H1 (cell line): Measurements from ENCODE around the gene HS3ST6. TPM values are rescaled to one million over a fixed set of nuclear protein-coding genes. Genes with fewer than 3 reads are reported as not detected.

ENCODE experiments used
- ASH2L ChIP-seq: fragments of 200-600, 300-600 bp; sonication (generic); IDR thresholded peaks from one replicate; pipeline ENCODE4 v1.7.1; 2017; ENCODE audit warnings: low read length
- BRCA1 ChIP-seq: IDR thresholded peaks from 2 replicates; pipeline ENCODE4 v1.6.1; 2012; ENCODE audit warnings: low read depth, low read length, improper control_type of control experiment
- CBX8 ChIP-seq: fragments of 300-800, 300-1000 bp; sonication (generic); IDR thresholded peaks from 2 replicates; pipeline ENCODE4 v1.7.1; 2016; ENCODE audit warnings: low read depth, low read length, borderline replicate concordance
- CEBPB ChIP-seq: IDR thresholded peaks from 2 replicates; pipeline ENCODE4 v1.6.1; 2012; ENCODE audit warnings: low read depth, low read length
- CREB1 ChIP-seq: IDR thresholded peaks from 2 replicates; pipeline ENCODE4 v1.6.1; 2012; ENCODE audit warnings: inconsistent platforms
- EZH2 ChIP-seq: fragments of 200-600 bp; sonication (generic); IDR thresholded peaks from 2 replicates; pipeline ENCODE4 v1.7.1; 2012; ENCODE audit warnings: low read depth, mild to moderate bottlenecking, moderate library complexity, low read length, inconsistent platforms; ENCODE audit not compliant: severe bottlenecking
- FOSL1 ChIP-seq: IDR thresholded peaks from 2 replicates; pipeline ENCODE4 v1.6.1; 2011; ENCODE audit warnings: mild to moderate bottlenecking, low read depth, low read length, moderate library complexity; ENCODE audit not compliant: insufficient read depth
- HDAC2 ChIP-seq, 2 experiments: fragments of 300-600 bp in 1 of 2; sonication (generic) in 1 of 2; IDR thresholded peaks; 2 replicates each; pipeline ENCODE4 v1.6.1; 2011 to 2012; ENCODE audit warnings: low read depth in 2 of 2, low read length in 2 of 2, mild to moderate bottlenecking in 2 of 2, moderate library complexity in 2 of 2, borderline replicate concordance in 1 of 2, inconsistent platforms in 1 of 2
- JUND ChIP-seq: IDR thresholded peaks from 2 replicates; pipeline ENCODE4 v1.6.1; 2011; ENCODE audit warnings: mild to moderate bottlenecking, improper control_type of control experiment, low read length
- KDM4A ChIP-seq: IDR thresholded peaks from one replicate; pipeline ENCODE4 v1.7.1; 2012; ENCODE audit warnings: low read depth, mild to moderate bottlenecking, moderate library complexity, low read length, inconsistent platforms; ENCODE audit not compliant: severe bottlenecking
- MAFK ChIP-seq: IDR thresholded peaks from 2 replicates; pipeline ENCODE4 v1.6.1; 2012; ENCODE audit warnings: low read depth, mild to moderate bottlenecking, improper control_type of control experiment, low read length
- POU5F1 ChIP-seq: IDR thresholded peaks from 2 replicates; pipeline ENCODE4 v1.6.1; 2011; ENCODE audit warnings: low read depth, mild to moderate bottlenecking, low read length, moderate library complexity
- RBBP5 ChIP-seq: IDR thresholded peaks from 2 replicates; pipeline ENCODE4 v1.7.1; 2012; ENCODE audit warnings: low read depth, mild to moderate bottlenecking, inconsistent platforms, low read length, moderate library complexity, borderline replicate concordance
- SIN3A ChIP-seq, 2 experiments: IDR thresholded peaks in 1 of 2; conservative IDR thresholded peaks in 1 of 2; 2 replicates each; pipeline ENCODE4 v1.6.1; 2011 to 2012; ENCODE audit warnings: low read length in 2 of 2, improper control_type of control experiment in 1 of 2, low read depth in 1 of 2, mild to moderate bottlenecking in 1 of 2
- TAF1 ChIP-seq: IDR thresholded peaks from 2 replicates; pipeline ENCODE4 v1.6.1; 2011; ENCODE audit warnings: mild to moderate bottlenecking, low read depth, low read length
- TAF7 ChIP-seq: optimal IDR thresholded peaks from 2 replicates; pipeline ENCODE3; 2011; ENCODE audit warnings: low read depth, mild to moderate bottlenecking, inconsistent platforms, low read length, moderate library complexity, borderline replicate concordance
- TBP ChIP-seq: IDR thresholded peaks from 2 replicates; pipeline ENCODE4 v1.6.1; 2011; ENCODE audit warnings: low read depth, low read length, improper control_type of control experiment
- TCF12 ChIP-seq: IDR thresholded peaks from 2 replicates; pipeline ENCODE4 v1.6.1; 2011; ENCODE audit warnings: low read depth, mild to moderate bottlenecking, low read length
- polyA plus RNA-seq, 7 experiments: library from polyadenylated mRNA; depleted of rRNA in 3 of 7; stranded (reverse) in 5 of 7; unstranded in 2 of 7; fragments of >200 nt in 5 of 7; fragments of 200-250 nt in 2 of 7; gene quantifications; 1 replicate in 5 of 7; 2 replicates in 1 of 7; 4 replicates in 1 of 7; pipeline versions ENCODE4 v1.2.1 to v1.2.3, GENCODE V29; 2011 to 2013; ENCODE audit warnings: missing spikeins in 2 of 7, mixed read lengths in 2 of 7
- total RNA-seq: library from RNA; stranded (reverse); fragmentation: NEBNext Ultra II Directional; extraction: Animal tissue kit (Norgen Biotek cat#: 25700); gene quantifications from 2 replicates; pipeline ENCODE4 v1.2.1, GENCODE V29; 2021
- TF ChIP-seq, protein P1 (sequence below), 3 experiments: IDR thresholded peaks; 1 replicate in 2 of 3; 2 replicates in 1 of 3; pipeline versions ENCODE4 v1.5.1 to v1.6.1; 2011; ENCODE audit warnings: low read length in 3 of 3, mild to moderate bottlenecking in 3 of 3, inconsistent platforms in 2 of 3, low read depth in 1 of 3, moderate library complexity in 1 of 3; ENCODE audit not compliant: insufficient read depth in 1 of 3; ENCODE audit errors: control extremely low read depth in 1 of 3
- TF ChIP-seq, protein P2 (sequence below): IDR thresholded peaks from 2 replicates; pipeline ENCODE4 v1.6.1; 2012; ENCODE audit warnings: inconsistent platforms

HS3ST6 gene
- total and polyA plus RNA-seq, 2 of the 8 experiments (the other 6 are each of a cell fraction or from before 2014, with no cell fraction given), result 0.36 to 0.39 TPM

DNA sequence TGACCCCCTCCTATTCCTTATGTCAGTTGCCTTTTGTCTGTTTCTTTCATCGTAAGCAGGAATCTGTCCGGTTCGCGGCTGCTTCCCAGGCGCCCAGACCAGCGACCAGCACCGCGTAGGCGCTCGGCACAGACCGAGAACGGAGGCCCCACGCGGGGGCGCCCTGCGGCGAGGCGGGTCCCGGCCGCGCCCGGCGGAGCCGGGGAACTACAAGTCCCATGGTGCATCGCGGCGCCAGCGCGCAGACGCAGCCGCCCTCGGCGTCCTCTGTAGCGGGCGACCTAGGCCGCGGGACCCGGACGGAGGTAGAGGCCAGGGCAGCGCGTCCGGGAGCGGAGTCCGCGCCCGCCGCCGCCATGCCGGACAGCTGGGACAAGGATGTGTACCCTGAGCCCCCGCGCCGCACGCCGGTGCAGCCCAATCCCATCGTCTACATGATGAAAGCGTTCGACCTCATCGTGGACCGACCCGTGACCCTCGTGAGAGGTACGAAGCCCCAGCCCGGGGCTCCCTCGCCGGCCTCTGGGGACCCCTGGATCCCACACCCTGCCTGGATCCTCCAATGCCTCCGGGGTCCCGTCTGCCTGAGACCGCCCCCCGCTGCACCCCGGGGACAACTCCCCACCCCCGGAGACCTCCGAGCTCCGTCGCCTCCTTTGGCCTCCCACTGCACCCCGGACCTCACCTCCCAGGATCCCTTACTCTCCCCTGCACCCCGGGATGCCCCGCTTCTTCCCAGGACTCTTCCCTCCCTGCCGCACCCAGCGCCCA is 41.2 kb upstream of the HS3ST6 start, which contains the start of gene NDUFB10 (continued):
- TF ChIP-seq, protein P1, sequence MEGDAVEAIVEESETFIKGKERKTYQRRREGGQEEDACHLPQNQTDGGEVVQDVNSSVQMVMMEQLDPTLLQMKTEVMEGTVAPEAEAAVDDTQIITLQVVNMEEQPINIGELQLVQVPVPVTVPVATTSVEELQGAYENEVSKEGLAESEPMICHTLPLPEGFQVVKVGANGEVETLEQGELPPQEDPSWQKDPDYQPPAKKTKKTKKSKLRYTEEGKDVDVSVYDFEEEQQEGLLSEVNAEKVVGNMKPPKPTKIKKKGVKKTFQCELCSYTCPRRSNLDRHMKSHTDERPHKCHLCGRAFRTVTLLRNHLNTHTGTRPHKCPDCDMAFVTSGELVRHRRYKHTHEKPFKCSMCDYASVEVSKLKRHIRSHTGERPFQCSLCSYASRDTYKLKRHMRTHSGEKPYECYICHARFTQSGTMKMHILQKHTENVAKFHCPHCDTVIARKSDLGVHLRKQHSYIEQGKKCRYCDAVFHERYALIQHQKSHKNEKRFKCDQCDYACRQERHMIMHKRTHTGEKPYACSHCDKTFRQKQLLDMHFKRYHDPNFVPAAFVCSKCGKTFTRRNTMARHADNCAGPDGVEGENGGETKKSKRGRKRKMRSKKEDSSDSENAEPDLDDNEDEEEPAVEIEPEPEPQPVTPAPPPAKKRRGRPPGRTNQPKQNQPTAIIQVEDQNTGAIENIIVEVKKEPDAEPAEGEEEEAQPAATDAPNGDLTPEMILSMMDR (IDR thresholded peaks at IDR 0.05; ENCODE audit: control extremely low read depth in 1 of 3, insufficient read depth in 1 of 3, low read depth in 1 of 3, low read length in 3 of 3), result peak in 1 of 3 experiments; percentile 35; a peak in 1 of 4 replicates
- TF ChIP-seq SIN3A (conservative IDR thresholded peaks at IDR 0.05 in 1 of 2, IDR thresholded peaks at IDR 0.05 in 1 of 2; ENCODE audit: low read depth in 1 of 2, low read length in 2 of 2), result peak; percentile 72 to 74; a peak in 2 of 4 replicates
- TF ChIP-seq TBP, result peak; percentile 72; the same call in 1 of the 2 replicates
- no peak; a peak in 1 of 4 replicates for TF ChIP-seq HDAC2 (IDR thresholded peaks at IDR 0.05; ENCODE audit: borderline replicate concordance in 1 of 2, low read depth in 2 of 2, low read length in 2 of 2)
- peak; percentile 60 for TF ChIP-seq TAF7
- peak; percentile 68 for TF ChIP-seq ASH2L
- TF ChIP-seq TAF1, result peak; percentile 86
- no peak for TF ChIP-seq JUND
- no peak for TF ChIP-seq FOSL1
- TF ChIP-seq EZH2, result no peak
- peak; percentile 80 for TF ChIP-seq KDM4A
- peak; percentile 60; the same call in 1 of the 2 replicates for TF ChIP-seq CREB1
- TF ChIP-seq CEBPB, result no peak
- TF ChIP-seq CBX8, result no peak
- TF ChIP-seq POU5F1, result no peak
- 0 out of 2 replicates have a peak, but pooled peaks have one; percentile 37 for TF ChIP-seq RBBP5
- TF ChIP-seq BRCA1, result no peak
- TF ChIP-seq MAFK, result no peak
- TF ChIP-seq, protein P2, sequence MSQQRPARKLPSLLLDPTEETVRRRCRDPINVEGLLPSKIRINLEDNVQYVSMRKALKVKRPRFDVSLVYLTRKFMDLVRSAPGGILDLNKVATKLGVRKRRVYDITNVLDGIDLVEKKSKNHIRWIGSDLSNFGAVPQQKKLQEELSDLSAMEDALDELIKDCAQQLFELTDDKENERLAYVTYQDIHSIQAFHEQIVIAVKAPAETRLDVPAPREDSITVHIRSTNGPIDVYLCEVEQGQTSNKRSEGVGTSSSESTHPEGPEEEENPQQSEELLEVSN, result 0 out of 2 replicates have a peak, but pooled peaks have one; percentile 16
- no peak for TF ChIP-seq TCF12
